Peyer's patch (tissue), 4 donors: ENCODE results near the gene ASPG.

ENCODE experiments used
- CTCF ChIP-seq, 6 experiments: fragments of 450-650 bp in 4 of 6; fragments of 200-600 bp in 2 of 6; sonication (generic) in 1 of 6; IDR thresholded peaks; one replicate each; pipeline ENCODE4 v1.5.1; 2017 to 2019; ENCODE audit warnings: antibody characterized with exemption in 6 of 6, mild to moderate bottlenecking in 3 of 6, moderate library complexity in 1 of 6
- POLR2A ChIP-seq, 2 donors: fragments of 450-650 bp; IDR thresholded peaks; one replicate each; pipeline ENCODE4 v1.5.1; 2017; ENCODE audit warnings: antibody characterized with exemption in 2 of 2, mild to moderate bottlenecking in 2 of 2, moderate library complexity in 2 of 2

GRCh38 chr14:104155513-104155912 is 70.0 kb downstream of the ASPG start:
- TF ChIP-seq CTCF (IDR thresholded peaks at IDR 0.05) (no peak), POLR2A (IDR thresholded peaks at IDR 0.05) (no peak)
